GM21786 (cell line): ENCODE data around the gene KCNQ5.
A peak's percentile ranks its signal among the peaks of the same experiment; 100 is the strongest.
"Not testable (repeated sequence)": the region's sequence is repeated elsewhere in the genome, so short reads cannot be mapped to it uniquely, and the experiment has no call there.

ENCODE experiments used
- ATAC-seq: cut with Tn5 transposase; IDR thresholded peaks from one replicate; pipeline ENCODE4 v1.9.1; 2021; ENCODE audit not compliant: unreplicated experiment

KCNQ5 gene

DNA sequence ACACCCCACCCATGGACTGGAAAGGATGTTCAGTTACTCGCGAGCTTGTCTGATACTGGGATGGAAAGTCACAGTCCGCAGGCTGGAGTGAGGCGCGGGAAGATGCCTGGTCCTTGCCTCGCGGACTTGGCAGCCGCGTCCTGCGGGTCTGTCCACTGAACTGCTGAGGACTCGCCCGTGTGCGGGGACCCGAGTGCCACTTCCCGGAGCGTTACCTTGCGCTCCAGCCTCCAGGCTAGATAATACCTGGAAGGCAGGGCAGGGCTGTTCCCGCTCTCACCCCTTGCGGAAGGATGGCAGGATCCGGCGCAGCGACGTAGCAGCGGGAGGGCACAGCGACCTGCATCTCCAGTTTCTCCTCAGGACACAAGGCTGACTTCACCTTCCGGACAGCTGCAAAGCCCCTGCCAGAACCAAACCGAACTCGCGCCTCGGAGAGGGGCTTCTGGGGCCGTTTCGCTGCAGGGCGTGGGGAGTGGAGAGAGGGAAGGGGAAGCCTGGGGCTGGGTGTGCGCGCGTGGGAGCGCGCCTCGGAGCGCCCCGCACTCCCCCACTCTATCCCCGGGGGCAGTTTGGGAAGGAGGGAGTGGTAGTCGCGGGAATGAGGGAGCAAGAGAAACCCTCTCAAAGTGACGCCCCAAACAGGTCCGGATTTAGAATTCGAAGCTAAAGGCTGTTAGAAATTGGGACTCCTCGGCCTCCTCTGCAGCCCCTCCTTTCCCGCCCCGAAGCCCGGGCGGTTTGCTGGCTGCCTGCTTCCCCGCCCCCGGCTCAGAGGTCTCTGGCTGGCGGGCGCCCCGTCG lies at the start of gene KCNQ5:
Gene KCNQ5, plus strand, starts transcription at position 774 of the 803 bp plus-strand sequence.
- peak; percentile 11 for ATAC-seq

- peak; percentile 68 for ATAC-seq
These were observed 42.0 kb upstream of the KCNQ5 start for GRCh38 chr6:72579865-72580264.

GRCh38 chr6:72580281-72580940 lies 41.5 kb upstream of the KCNQ5 start:
- no peak for ATAC-seq

GRCh38 chr6:72580950-72581349 lies 40.9 kb upstream of the KCNQ5 start:
- ATAC-seq = not testable (repeated sequence)

DNA sequence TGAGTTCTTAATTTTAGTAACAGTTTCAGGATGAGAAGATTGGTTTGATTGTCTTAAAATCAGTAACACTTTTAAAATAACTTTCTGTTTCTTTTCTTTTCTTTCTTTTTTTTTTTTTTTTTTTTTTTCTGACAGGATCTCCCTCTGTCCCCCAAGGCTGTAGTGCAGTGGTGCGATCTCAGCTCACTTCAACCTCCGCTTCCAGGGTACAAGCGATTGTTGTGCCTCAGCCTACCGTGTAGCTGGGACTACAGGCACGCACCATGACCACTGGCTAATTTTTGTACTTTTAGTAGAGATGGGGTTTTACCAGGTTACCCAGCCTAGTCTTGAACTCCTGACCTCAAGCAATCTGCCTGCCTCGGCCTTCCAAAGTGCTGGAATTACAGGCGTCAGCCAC lies 33.7 kb upstream of the KCNQ5 start:
- ATAC-seq = no peak

DNA sequence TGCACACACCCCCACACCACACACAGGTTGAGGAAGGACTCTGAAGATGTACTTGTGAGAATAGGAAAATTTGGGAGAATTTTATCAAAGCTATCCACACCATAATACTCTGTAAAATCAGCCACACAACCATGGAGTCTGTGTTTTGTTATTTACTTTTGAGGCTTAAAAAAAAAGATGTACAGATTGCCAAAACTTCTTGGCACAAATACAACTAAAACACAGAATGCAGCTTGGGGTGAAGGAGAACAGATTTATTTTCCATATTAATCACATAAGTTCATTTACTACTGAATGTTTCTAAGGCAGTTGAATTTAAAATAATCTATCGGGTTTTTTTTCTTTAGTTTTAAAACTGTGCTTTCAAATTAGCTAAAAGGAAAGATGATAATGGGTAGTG lies 32.8 kb upstream of the KCNQ5 start:
- ATAC-seq = no peak

DNA sequence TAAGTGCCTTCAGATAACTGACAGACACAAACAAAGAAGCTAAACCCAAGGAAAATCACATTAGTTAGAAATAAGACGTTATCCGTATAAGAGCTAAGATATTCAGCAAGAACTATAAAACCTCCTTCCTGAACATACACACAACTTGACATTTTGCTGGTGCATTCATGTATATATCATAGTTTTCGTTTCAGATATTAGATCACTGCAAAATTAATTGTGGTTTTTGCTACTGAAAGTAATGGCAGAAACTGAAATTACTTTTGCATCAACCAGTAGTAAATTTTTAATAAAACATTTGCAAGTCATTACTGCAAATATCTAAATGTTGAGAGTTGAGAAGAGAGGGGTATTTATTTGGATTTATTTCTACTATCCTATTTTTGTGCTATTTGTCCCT lies 26.1 kb upstream of the KCNQ5 start:
- ATAC-seq = peak; percentile 61

DNA sequence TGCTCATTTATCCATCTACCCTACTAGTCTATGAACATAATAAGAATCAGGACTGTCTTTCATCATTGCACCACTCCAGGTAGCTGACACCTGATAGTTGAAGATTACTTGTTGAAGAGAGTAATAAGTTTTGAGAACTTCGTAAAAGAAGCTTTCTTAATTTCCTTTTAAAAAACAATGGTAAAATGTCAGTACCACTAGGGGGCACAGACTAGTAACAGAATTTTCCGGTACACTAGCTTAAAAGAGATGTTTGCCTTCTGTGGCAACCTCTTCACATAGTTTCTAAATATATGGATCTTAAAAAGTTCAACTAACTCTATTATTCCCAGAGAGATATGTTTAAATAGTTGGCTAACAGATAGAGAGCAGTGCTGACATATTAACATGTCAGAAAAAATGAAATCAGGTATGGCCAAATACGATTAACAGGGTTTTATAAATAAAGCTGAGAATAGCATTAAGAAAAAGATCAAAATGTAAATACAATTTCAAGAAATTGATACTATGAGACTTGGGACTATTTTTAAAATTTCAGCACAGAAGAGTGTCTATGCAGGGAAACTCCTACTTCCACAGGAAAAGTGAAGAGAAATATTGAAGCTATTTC lies 5.4 kb upstream of the KCNQ5 start:
- ATAC-seq = no peak

DNA sequence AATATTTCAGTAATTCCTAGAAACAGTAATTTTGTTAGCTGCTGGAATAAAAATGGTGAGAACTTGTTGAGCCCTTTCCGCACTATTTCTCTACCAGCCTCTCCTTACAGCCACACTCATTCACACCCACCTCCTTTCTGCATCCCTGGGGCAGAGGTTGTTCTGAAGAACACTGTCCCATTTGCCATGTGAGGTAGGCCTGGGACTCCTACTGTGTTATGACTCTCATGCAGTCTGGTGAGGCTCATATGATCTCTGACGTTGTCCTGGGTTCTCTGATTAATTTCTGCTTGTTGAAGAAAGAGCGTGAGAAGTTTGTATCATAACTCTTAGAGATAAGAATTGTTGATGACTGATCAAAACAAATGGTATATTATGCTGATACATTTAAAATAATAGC lies 4.1 kb upstream of the KCNQ5 start:
- no peak for ATAC-seq

DNA sequence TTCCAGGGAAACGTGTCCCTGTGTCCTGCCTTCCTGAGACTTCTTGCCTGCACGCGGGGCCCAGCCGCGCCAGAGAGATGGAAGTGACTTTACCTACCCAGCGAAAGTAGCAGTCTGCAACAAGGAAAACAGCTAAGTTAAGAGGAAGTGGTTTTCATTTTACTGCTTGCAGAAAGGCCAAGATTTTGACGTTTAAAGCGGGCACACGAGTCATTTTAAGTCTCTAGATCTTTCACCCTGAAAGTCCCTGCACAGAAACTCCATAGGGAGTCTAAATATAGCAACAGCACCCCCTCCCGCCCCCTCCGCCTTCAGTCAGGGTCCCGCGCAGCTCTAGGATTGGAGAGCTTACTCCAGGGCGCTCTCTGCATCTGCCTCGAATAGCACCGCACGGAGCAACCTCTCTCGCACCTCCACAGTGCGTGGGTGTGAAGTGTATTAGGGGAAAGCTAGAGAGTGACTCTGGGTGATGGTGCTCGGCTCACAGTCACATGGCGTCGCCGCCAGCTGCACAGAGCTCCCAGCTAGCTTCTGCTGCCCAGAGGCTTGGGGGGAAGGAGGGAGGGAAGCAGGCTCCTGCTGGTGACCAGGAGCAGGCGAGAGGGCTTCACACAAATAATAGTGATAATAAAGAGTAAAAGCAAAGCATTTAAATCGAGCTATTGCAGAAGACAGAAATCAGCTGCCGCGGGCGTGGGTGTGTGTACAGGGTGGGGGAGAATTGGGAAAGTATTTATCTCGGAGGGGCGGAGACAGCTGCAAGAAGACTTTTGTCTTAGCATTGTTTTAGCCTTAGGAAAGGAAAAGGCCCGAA lies 1.8 kb upstream of the KCNQ5 start:
- peak; percentile 51 for ATAC-seq

- no peak for ATAC-seq
These were observed 983 bp upstream of the KCNQ5 start for GRCh38 chr6:72620871-72621290.

DNA sequence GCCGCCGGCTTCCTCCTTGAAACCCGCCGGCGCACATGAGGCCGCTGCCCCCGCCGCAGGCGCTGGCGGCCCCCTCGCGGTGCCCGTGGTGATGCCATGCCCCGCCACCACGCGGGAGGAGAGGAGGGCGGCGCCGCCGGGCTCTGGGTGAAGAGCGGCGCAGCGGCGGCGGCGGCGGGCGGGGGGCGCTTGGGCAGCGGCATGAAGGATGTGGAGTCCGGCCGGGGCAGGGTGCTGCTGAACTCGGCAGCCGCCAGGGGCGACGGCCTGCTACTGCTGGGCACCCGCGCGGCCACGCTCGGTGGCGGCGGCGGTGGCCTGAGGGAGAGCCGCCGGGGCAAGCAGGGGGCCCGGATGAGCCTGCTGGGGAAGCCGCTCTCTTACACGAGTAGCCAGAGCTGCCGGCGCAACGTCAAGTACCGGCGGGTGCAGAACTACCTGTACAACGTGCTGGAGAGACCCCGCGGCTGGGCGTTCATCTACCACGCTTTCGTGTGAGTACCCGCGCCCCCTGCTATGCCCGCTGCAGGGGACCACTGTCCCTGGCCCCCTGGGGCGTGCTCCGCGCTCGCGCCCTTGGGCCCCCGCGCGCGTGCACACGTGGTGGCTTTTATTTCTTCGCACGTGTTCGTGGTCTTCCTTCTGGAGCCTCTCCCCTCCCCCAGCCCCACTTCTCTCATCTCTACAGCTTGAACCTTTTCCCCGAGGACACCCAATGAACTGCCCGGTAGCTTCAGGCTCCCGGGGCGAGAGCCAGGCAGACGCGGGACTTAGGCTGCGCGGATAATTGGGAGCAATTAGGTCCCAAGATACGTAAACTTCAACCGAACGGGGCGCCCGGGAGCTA lies 453 bp downstream of the KCNQ5 start:
- ATAC-seq = peak; percentile 18

DNA sequence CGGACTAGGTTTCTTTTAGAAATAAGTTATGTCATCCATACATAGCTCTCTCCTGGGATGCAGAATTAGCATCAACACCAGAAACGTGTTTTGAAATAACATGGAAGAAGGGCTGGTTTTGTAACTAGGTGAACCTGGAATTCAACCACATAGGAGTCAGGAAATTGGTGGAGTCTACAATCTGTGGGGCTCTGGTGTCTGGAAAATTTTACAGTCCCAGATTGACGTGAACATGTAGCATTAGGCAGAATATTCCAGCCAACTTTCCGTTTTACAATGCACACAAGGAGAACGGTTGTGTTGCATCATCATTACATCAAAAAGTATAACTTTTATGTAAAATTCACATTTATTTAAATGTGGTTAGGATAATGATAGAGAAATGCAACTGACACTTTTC lies 1.9 kb downstream of the KCNQ5 start:
- ATAC-seq = no peak

GRCh38 chr6:72624557-72625160 lies 2.8 kb downstream of the KCNQ5 start:
- no peak for ATAC-seq

DNA sequence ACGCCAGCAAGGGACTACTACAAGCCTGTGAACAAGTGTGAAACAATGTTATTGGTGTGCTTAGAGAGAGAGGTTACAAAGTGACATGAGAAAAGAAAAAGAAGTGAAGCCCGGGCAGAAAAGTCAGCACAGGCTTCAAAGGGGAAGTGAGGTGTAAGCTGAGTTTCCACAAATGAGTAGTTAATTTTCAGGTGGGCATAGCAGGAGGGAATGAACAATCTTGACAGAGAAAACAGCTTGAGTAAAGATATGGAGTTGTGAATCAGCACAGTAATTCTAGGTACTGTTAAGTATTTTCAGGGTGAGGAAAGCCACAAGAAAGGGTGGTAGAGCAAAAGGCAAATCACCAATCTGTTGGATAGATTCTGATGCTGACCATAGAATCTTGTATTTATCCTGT lies 4.3 kb downstream of the KCNQ5 start:
- ATAC-seq = peak; percentile 42

GRCh38 chr6:72627539-72627938 lies 5.7 kb downstream of the KCNQ5 start:
- no peak for ATAC-seq

- ATAC-seq = no peak
These were observed 9.6 kb downstream of the KCNQ5 start for GRCh38 chr6:72631480-72631879.

DNA sequence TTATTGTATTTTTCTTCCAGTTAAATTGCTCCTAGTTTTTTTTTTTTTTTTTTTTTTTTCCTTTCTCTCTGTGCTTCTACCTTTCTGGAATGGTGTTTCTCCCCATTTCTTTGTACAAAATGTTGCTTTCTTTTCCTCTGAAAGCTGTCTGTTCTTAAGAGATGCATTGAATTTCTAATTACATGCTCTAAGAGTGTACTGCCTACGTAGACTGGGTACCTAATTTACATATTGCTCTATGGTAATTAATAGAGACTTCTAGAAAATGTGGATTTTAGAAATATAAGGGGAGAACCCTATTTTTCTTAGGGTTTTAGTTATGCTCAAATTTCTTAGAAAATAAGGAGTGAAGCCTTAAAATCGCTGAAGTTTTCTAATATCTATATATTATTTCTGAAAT lies 13.8 kb downstream of the KCNQ5 start:
- ATAC-seq = no peak

GRCh38 chr6:72636215-72636614 lies 14.4 kb downstream of the KCNQ5 start:
- ATAC-seq = peak; percentile 98

GRCh38 chr6:72636786-72637185 lies 14.9 kb downstream of the KCNQ5 start:
- no peak for ATAC-seq
